ENCODE data around the gene PHPT1. TPM values are rescaled to one million over a fixed set of nuclear protein-coding genes. Genes with fewer than 3 reads are reported as not detected.

PHPT1 gene
- total and polyA plus RNA-seq, 2 of the 13 experiments (the other 11 are each of a cell fraction or from before 2014, with no cell fraction given): 189 to 192 TPM

- TF ChIP-seq ZNF18 (CRISPR knock-in tag; IDR thresholded peaks at IDR 0.05; ENCODE audit: insufficient replicate concordance) (peak; percentile 61), EEA1 (CRISPR knock-in tag; IDR thresholded peaks at IDR 0.05; ENCODE audit: borderline replicate concordance) (no peak), ETV5 (CRISPR knock-in tag; IDR thresholded peaks at IDR 0.05; ENCODE audit: borderline replicate concordance) (no peak), GRHL1 (CRISPR knock-in tag; conservative IDR thresholded peaks at IDR 0.05) (no peak), YEATS2 (CRISPR knock-in tag; IDR thresholded peaks at IDR 0.05; ENCODE audit: borderline replicate concordance) (peak; percentile 40; the same call in 1 of the 2 replicates), ZNF34 (CRISPR knock-in tag; IDR thresholded peaks at IDR 0.05; ENCODE audit: borderline replicate concordance) (no peak), PHF20 (CRISPR knock-in tag; IDR thresholded peaks at IDR 0.05) (peak; percentile 41; the same call in 1 of the 2 replicates), PLSCR1 (CRISPR knock-in tag; IDR thresholded peaks at IDR 0.05; ENCODE audit: borderline replicate concordance) (no peak), LRRFIP1 (CRISPR knock-in tag; conservative IDR thresholded peaks at IDR 0.05) (no peak), HNRNPUL1 (IDR thresholded peaks at IDR 0.05; ENCODE audit: low read depth, low read length) (no peak), ZMAT5 (CRISPR knock-in tag; IDR thresholded peaks at IDR 0.05; ENCODE audit: borderline replicate concordance, low read depth) (no peak), ZNF574 (CRISPR knock-in tag; IDR thresholded peaks at IDR 0.05) (peak; percentile 49; the same call in 1 of the 2 replicates), ZKSCAN8 (CRISPR knock-in tag; IDR thresholded peaks at IDR 0.05; ENCODE audit: borderline replicate concordance) (no peak)
These were observed 37.7 kb downstream of the PHPT1 start (continued) for GRCh38 chr9:136886610-136887597.

Measured in HepG2 (cell line).